NCI-H774 (cell line): ENCODE results near the gene ACBD6.

Experiments
- DNase-seq: peaks from one replicate; lab custom pipeline; 2025; lab: John Stamatoyannopoulos, UW

Gene ACBD6

DNA sequence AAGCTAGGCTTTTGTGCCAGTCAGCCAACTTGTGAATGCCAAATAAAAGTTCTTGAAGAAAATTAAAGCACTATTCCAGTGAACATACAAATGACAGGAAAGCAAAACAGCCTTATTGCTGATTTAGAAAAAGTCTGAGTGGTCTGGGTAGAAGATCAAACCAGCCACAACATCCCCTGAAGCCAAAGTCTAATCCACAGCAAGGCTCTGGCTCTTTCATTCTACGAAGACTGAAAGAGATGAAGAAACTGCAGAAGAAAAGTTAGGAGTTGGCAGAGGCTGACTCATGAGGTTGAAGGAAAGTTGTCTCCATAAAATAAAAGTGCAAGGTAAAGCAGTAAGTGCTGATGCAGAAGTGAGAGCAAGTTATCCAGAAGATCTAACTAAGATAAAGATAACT is 206.4 kb downstream of the ACBD6 start:
- DNase-seq, result no peak

DNA sequence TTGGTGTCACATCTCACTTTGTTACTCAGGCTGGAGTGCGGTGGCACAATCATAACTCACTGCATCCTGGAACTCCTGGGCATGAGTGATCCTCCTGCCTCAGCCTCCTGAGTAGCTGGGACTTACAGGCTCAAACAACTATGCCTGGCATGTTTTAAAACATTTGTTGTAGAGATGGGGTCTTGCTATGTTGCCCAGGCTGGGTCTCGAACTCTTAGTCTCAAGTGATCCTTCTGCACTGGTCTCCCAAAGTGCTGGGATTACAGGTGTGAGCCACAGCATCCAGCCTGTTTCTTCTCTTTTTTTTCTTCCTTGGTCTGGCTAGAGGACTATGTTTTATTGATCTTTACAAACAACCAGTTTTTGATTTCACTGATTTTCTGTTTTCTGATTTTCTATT is 207.7 kb downstream of the ACBD6 start:
- no peak for DNase-seq

DNA sequence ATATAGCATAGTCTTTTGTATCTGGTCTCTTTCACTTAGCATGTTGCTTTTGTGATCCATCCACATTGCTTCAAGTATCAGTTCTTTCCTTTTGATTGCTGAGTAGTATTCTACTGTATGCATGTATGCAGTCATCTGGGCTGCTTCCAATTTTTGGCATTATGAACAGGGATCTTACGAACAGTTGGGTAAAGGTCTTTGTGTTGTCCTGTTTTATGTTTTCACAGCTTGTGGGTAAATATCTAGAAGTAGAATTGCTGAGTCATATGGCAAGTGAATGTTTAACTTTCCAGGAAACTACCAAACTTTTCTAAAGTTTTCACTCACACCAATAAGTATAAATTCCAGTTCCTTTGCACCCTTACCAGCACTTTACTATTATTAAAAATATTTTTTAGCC is 211.4 kb downstream of the ACBD6 start:
- DNase-seq, result no peak

DNA sequence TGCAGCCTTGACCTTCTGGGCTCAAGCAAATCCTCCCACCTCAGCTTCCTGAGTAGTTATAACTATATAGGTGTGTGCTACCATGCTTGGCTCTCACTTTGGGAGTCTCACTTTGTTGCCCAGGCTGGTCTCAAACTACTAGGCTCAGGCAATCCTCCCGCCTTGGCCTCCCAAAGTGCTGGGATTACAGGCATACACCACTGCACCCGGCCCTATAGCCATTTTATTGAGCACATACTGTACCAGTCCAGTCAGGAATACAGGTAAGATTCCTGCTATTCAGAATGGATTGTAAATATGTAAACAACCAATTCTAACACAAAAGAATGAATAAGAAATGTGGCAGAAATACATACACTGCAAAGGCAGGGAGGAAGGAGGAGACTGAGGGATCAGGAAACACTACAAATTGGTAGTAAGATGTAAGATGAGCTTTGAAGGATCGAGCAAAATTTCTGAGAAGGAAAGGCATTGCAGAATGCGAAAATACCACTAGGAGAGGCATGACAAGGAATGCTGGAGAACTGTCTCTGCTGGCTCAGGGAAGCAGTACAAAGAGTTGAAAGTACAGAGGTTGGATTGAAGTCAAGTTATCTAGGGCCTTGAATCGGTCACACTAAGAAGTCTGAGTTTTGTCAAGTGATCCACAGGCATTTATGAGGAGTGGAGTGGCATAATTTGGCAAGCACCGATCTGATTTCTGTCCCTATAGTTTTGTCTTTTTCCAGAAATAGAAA is 211.9 kb downstream of the ACBD6 start:
- no peak for DNase-seq

DNA sequence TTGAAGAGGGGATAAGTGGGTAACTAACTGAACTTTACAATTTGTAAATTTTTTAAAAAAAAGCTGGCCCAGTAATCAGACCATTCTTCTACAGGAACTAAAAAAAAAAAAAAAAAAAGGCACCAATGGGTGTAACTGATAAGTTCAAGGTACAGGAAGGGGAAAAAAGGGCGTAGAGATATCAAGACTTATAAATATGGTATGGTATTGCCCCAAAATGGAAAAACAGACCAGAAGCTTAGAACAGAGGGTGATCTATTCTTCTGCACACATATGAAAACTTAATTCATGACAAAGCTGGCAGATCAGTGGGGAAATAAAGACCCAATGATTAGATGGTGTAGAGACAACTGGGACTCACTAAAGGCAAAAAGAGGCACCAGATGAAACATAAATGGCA is 213.4 kb downstream of the ACBD6 start:
- no peak for DNase-seq

DNA sequence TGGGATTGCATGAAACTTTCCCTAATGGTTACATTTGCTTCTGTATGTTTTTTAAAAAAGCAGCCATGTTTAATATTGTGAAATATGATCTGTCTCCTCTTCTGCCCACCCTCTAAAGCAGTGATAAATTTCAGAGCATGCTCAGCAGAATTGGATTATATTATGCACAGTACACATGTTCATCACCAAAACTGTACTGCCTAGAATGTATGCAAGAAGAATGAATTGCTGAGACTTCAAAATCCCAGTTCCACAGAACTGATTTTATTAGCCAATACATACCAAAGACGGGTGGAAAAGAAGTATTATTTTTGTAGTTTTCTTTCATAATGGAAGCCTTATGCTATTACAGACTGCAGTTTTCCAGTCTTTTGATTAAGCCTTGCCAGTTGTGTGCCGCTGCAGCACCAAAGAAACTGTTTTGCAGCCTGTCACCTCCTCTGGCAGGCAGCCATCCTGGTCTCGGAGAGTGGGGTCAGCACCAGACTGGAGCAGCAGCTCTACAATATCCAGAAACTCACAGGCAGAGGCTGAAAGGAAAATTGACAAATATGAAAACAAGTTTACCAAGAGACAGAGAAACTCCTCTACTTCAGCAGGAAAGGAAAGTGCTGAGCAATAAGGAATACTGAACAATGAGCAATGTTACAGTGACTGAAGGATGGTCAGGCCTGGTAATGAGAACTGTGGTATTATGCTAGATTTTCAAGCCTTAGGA is 214.2 kb downstream of the ACBD6 start:
- DNase-seq, result no peak

DNA sequence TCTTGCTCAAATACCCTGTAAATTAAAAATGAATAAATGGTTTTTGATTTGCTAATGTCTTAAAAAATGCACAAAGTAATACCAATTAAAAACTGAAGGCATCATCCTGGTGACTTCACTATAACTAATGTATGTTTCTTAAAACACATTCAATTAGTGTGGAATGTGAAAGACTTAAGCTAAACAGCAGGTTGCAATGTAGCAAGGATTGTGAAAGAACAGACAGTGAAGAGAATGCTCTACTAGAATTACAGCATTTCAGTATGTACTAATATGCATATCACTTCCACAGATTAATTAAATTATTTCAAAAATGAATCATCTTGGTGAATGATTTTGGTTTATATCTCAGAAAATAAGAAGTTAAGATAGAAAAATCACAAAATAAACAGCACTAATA is 216.0 kb downstream of the ACBD6 start:
- no peak for DNase-seq

DNA sequence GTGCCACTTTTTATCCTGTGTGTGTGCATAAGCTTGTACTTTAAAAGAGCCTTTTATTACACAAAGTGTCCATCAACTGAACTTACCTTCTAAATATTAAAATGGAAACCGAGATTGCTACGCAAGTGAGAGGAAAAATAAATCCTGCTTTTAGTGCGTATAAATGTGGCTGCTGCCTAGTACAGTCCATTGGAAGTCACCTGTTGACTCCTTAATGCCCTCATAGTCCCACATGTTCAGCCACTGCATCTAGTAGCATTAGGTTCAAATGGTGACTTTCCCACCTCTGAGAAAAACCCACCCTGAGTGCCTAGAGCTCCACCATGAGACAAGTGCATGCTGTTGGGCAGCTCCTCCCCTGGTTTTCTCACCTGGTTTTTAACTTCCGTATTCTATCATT is 219.3 kb downstream of the ACBD6 start:
- DNase-seq, result no peak

DNA sequence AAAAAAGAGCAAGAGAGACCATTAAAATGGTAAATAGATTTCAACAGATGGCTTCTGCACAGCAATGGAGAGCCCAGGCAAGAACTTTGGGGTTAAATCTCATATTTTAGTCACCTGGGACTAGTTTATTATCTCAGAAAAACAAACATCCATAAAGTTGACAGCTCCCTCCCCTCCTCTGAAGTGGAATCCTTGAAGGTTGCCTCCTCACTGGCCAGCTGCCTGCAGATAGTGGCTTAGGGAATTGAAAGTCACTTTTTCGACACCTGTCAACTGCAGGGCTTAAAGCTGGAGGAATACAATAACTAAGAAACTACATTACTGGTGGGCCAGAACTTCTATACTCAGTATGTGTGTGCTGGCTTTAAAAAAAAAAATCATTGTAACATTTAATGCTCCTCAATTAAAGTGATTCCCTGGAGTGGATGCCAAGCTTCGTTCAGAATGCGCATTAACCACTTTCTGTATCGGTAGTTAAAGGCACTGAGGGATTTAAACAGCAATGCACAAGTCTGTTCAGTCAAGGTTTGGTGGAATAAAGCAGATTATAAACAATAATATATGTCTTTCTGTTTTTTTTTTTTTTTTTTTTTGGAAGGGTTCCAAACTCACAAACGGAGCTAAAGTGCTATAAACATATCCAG is 219.9 kb downstream of the ACBD6 start:
- no peak for DNase-seq

DNA sequence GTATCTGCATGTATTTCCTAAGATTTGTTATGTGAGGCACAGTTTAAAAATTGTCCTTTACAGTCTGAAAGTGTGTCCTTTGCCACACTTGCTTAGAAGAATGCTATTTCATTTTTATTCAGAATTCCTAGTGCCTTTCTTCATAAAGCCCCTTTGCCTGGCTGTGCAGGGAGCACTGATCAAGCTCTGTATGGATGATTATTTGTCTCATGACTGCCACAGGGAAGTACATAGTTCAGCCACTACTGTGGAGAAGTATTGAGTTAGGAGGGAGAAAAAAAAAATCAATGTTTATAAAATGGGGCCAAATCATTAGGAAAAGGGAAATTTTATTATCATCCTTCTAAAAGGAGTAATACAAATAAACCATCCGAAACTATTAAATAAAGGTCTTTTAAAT is 220.9 kb downstream of the ACBD6 start:
- no peak for DNase-seq

DNA sequence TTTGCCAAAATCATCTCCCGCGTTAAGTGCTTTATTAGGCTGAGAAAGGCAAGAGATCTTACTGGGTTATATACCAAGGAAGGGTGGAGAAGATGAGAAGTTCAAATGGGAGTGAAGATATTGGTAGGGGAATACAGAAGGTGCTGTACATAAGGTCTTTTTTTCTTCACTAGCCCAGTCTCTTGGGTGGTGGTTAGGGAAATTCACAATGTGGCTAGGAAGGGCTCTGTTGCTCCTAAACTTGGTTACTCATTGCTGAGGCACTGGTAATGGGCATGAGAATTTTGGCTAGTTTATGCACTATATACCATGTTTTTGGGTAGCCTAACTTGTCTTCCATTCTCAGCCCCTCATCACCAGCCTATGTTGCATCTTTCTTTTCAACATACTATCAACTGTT is 221.8 kb downstream of the ACBD6 start:
- no peak for DNase-seq

DNA sequence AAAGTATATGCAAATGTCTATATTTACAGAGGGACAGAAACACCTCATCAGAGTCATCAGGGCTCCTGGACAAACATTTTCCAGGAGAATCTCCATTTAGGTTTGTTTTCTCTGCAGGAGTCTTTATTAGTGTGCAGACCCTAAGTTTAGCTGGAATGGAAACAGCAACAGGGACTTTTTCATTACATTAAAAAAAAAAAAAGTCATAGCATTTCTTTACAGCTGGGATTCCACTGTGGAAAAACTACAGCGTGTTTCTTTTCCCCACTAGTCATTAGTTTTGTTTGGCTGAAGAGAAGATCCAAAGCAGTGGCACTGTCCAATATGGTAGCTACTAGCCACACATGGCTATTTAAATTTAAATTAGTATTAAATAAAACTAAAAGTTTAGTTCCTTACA is 222.7 kb downstream of the ACBD6 start:
- DNase-seq, result no peak

DNA sequence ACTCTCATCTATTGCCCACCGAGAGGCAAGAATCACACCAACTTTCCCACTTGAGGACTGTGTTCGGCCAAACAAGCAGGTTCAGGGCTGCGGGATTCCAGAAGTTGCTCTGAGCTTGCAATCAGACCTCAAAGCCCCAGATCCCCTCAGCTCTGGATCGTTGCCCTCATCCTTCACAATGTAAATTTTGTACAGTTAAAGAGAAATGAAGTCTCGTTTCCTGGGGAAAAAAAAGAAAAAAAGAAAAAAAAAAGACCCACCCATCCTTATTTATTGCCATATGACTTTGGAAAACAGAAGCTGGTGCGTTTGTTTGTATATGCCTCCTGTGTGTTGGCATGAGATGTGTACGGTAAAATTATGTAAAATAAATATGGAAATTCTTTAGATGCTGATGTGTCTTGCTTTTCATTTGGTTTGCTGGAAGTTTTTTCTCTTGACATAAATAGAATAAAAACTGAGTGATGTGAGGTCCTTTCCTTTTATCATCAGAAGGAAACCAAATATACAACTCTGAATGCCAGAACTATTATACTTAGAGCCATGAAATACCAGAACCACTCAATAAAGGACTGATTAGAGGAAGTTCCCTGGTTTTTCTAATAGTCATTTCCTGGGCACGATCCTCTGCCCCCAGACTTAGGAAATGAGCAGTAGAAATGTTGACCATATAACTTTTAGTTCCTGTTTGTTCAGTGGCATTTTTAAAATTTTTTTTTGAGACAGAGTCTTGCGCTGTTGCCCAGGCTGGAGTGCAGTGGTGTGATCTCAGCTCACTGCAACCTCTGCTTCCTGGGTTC is 223.6 kb downstream of the ACBD6 start:
- no peak for DNase-seq

DNA sequence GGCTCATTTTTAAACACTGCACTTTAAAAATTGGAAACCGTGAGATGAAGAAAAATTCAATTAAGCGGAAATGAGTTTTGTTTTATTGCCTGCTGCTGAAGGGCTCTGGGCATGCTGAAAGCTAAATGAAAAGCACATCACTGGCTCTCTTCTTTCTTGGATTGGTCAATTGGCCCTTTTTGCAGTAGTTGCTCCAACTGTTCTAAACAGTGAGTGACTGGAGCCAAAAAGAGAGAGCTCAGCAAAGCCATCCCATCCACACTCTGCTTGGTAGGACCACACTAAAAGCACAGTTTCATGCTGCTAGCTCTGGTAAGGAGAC is 224.2 kb downstream of the ACBD6 start:
- DNase-seq, result no peak

DNA sequence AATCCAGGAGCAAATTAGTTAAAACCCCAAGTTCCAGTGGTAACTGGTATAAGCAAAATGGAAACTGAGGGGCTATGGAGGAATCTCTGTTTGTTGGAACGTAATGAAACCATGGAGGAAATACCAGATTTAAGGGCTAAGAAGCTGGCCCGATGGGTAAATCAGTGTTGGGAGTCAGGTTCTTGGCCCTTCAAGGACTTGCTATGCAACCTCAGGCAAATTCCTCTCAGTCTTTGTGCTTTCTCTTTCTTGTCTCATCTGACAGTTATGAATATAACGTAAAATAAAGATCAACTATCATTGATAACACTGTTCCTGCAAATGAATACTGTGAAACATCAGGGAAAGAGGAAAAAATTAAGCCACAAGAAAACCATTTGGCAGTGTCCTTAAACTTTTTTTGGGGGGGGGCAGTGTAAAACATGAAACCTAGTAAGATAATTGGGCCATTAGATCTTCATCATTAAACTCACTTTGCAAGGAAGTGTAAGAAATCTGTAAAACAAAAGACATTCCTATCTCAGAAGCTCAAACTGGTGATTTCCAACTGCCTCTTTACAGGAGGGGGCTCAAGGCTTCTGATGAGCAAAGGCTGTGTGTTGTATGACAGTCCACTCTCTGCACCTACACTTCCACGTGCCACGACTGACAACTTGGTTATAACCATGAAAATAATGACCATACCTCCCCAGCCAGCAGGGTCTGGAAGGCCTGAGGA is 224.7 kb downstream of the ACBD6 start:
- DNase-seq, result no peak

DNA sequence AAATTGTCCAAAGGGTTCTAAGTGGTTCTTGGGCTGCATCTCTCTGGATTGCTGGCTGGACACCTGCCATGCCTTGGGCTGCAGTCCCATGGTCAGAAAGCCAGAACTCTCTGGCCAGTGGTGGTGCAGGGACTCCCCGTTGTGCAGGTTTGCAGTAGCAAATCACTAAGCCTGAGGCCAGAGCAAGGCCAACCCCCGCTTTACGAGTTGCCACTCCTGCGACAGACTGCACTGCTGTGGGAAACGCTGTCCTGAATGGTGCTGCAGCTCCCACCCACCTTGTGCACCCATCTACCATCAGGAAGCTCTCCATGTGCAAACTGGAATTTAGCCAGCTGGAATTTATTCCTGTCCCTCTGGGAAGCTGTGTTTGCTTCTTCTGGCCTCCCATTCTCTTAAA is 226.7 kb downstream of the ACBD6 start:
- no peak for DNase-seq

DNA sequence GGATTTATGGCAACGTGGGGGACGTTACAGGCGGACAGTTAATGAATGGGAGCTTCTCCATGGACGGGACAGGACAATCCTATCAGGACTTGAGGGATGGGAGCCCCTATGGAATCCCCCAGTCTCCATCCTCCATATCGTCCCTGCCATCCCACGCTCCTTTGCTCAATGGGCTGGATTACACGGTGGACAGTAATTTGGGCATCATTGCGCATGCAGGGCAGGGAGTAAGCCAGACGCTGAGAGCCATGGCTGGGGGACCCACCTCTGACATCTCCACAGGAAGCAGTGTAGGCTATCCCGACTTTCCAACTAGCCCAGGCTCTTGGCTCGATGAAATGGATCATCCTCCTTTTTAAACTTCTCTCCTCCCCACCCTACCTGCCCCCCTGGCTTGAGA is 228.2 kb downstream of the ACBD6 start:
- DNase-seq, result no peak

DNA sequence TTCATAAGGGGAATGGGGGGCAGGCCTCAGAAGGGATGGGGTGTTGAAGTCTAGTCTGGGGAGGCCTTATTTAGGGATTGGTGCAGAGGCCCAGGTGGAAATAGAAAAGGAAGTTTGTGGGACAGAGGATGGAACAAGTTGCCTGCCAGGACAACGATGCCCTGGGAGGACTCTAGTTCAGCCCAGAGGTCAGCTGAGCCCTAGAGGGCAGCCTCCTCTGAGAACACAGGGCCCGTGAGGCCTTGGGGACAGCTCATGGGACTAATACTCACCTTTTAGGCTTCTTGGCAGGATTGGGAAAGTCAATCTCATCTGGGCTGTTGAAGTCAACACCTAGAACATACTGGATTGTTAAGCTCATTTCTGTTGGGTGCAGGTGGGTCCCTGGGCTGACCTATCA is 229.3 kb downstream of the ACBD6 start:
- DNase-seq, result no peak

DNA sequence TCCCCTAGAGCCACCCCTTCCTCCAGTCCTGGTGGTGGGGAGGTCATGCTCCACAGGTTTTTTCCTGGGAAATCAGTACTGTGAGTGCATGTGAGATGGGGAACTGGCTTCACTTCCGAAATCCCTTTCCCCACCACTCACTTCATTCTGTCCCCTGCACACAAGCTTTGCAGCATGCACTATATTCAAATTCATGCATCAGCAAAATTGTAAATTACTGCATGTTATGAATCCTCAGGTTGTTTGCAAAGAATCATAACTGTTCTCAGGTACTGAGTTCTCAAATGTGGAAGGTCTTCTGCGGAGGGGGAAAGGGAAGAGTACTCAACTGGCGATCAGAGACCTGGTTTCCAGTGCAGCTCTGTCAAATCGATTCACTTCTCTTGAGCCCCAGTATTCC is 230.0 kb downstream of the ACBD6 start:
- DNase-seq, result no peak

DNA sequence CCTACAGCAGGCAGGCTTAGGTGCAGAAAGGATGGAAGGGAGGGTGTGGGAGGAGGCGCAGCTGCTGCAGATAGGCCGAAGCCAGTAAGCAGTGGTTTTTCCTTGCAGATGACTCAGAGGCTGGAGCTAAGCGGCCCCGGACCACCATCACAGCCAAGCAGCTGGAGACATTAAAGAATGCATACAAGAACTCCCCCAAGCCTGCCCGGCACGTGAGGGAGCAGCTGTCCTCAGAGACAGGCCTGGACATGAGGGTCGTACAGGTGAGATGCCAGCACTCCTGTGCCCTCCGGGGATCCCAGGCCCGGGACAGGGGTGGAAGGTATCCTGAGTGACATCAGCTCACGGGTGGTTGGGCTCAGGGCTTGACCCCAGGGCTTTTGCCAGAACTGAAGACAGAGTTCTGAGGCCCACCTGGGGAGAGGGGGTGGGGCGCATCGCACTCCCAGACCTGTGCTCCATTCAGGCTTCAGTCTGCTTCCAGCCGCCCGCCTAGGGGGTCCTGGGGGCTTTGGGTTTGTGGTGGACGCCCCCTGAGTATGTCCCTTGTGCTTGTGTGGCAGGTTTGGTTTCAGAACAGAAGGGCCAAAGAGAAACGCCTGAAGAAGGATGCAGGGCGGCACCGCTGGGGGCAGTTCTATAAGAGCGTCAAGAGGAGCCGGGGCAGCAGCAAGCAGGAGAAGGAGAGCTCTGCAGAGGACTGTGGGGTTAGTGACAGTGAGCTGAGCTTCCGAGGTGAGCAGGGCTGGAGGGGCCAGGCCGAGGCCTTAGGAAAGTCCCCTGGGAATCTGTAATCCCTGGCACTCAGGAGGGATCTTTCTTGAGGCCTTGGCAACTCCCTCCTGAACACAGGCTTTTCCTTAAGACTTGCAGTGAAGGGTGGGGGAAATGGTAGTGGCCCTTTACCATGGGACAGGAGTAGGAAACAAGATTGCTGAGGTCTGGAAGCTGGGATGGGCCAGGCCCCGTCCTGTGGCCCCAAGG is 230.8 kb downstream of the ACBD6 start:
- DNase-seq, result no peak
